ENCODE results near the gene IL31.

IL31 gene

DNA sequence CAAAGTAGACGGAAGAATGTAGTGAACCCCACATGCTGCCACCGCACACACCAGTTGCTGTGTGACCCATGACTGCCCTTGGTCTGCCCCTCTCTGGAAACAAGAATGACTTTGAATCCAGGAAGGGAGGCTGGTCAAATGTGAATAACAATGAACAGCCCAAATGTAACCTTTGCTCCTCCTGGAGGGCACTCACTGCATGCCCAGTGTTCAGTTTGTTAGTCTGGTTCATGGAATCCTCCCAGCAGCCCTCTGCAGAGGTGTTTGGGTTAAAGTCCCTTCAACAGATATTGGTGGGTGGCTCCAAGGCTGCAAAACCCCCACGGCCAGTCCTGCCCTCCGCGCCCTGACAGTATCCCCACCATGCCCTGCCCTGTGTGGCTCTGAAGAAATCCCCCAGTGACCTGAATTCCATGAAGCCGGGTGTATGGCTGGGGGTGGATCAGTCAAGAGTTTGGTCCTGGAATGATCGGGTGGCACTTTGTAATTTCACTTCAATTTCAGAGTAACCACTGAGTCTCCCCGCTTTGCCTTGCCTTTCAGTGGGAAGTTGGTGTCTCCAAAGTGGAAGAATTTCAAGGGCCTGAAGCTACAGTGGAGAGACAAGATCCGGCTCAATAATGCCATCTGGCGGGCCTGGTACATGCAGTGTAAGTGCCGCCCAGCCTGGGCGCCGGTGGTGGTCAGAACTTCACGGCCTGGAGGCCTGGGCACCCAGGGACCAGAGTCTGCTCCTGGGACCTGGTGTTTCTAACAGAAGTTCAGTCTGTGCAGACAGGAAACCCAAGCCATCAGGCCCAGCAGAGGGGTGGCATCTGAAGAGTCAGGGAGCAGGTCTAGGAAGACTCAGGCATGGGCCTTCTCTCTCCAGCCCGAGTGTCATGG, 47.1 kb downstream of the IL31 start:
- no peak for DNase-seq

DNA sequence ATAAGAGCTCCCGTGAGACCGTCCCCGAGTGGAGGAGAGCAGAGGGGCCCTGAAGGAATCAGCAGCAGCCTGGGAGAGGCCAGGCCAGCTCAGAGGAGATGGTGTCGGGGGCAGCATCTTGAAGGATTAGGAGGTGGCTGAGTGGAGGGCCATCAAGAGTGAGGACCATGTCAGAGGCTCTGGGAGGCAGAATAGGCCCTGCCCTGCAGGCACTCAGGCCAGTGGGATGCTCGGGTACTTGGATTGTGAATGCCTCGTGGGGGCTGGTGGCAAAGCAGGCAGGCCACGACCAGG, 47.7 kb downstream of the IL31 start:
- no peak for DNase-seq

DNA sequence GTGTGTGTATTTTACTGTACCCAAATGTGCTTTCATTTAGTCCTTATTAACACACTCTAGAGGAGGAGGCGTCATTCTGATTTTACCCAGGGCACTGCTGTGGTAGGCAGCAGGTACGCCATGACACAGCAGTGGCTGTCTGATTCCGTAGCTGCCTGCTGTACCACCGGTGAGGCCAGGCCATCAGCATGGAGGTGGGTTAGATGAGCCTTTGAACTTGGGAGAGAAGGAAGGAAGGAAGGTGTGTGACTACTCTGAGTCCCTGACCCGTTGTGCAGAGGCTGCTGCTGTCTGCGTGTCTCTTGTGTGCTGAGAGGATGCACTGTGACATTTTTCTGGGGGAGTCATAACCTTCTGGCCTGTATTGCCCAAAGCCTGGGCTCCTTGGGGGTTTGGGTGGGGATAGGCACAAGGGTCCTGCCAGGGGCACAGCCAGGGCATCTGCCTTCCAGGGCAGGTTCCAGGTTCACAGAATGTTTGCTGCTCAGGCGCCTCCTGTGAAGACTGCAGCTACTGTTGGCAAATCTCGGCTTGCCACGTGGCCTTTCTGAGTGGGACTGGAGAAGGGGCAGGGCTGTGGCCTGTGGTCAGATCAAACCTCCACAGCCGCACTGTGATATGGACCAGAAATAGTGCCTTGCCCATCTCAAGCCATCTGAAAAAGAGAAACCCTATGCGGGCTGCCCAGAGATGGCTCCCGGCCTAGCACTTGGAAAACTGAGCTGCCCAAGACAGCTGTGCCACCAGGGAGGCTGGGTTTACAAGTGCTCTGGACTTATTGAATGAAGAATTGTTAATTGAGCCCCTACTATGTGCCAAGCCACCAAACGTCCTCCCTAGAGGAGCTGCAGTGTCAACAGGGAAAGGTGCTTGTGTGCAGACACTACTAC, 48.3 kb downstream of the IL31 start:
- peak; percentile 6 to 30 for DNase-seq

DNA sequence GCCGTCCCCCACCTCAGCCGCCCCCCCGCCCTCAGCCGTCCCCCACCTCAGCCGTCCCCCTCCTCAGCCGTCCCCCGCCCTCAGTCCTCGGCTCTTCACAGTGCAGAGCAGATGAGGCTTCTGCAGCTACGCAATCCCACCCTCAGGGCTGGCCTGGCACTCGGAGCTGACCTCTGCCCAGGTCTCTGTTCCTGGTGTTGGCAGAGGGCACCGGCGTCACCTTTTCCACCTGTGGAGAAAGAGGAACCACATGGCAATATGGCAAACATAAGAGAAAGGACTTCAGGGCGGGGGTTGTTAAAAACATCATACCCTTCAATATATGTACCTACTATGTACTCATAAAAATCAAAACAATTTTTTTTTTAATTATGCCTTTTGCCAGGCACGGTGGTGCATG, 49.7 kb downstream of the IL31 start:
- DNase-seq = no peak

DNA sequence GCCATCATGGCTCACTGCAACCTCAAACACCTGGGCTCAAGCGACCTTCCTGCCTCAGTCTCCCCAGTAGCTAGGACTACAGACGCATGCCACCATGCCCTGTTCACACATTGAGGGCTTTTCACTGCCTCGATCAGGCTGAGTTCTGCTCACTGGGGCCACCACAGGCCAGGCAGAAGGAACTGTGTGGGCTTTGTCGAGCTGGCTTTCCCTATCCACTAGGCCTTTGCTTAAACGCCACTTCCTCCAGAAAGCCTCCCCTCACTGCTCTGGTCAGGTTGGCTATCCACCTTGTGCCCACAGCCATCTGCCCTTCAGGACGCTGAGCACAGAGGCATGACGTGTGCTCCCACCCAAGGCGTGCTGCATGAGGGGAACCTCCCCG, 50.3 kb downstream of the IL31 start:
- no peak for DNase-seq

DNA sequence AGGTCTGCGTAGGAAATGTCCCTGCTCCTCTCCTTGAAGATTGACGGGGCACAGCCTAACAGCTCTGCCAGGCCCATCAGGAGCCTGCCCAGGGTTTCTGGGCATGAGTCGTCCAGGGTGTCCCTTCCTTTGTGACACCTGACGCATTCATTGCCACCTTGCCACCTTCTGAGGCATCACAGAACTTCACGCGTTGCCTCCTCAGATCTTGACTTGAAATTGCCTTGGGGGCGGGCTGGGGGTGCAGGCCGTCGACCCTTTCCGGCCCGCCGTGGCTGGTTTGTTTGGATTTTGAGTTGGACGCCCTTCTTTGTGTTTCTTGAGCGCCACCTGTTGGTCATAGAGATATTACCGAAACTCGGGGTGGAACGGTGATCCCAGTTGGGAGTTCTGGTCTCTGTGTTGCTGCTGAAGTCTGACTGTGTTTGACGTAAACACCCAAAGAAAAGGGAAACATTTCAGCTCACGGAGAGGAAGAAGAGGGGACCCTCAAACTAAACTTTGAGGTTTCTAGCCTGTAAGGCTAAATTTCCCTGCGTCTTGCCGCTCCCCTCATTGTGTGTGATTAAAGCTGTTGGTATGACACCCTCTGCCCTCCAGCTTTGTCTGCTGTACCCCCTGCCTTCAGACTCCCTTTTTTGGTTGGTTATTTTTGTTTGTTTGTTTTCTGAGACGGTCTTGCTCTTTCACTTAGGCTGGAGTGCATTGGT, 50.8 kb downstream of the IL31 start:
- peak; percentile 72 for DNase-seq
